Kidney (tissue), 14 donors: ENCODE results near the gene GRK6. TPM values are rescaled to one million over a fixed set of nuclear protein-coding genes. Genes with fewer than 3 reads are reported as not detected.
A peak's percentile ranks its signal among the peaks of the same experiment; 100 is the strongest.

Experiments
- DNase-seq, 5 donors: peaks; one replicate each; pipeline ENCODE4 v3.0.0-alpha.2; 2013 to 2020
- FAIRE-seq: peaks from 2 replicates; lab custom pipeline; 2012; peaks lifted over from hg19 to GRCh38; lab: Jason Lieb, UNC
- H3K27ac ChIP-seq, 2 donors: one replicate each; pipeline ENCODE4 v1.7.0; 2013; ENCODE audit warnings: low read depth in 2 of 2, low read length in 2 of 2, inconsistent platforms in 1 of 2
- H3K27me3 ChIP-seq: one replicate; pipeline ENCODE4 v1.7.1; 2013; ENCODE audit warnings: low read length, inconsistent platforms; ENCODE audit not compliant: control insufficient read depth, insufficient read depth
- H3K36me3 ChIP-seq, 3 donors: one replicate each; pipeline versions ENCODE4 v1.7.0 to v1.7.1; 2013; ENCODE audit warnings: low read length in 3 of 3, control low read depth in 1 of 3, inconsistent platforms in 1 of 3; ENCODE audit not compliant: insufficient read depth in 3 of 3, control insufficient read depth in 2 of 3
- H3K4me1 ChIP-seq, 3 donors: one replicate each; pipeline versions ENCODE4 v1.7.0 to v1.7.1; 2013; ENCODE audit warnings: low read length in 3 of 3, inconsistent platforms in 1 of 3, low read depth in 1 of 3; ENCODE audit not compliant: control insufficient read depth in 2 of 3, insufficient read depth in 2 of 3
- H3K4me3 ChIP-seq, 3 donors: one replicate each; pipeline versions ENCODE4 v1.7.0 to v1.8.1; 2013; ENCODE audit warnings: low read length in 3 of 3, control low read depth in 1 of 3, inconsistent platforms in 1 of 3
- H3K9ac ChIP-seq, 3 donors: one replicate each; pipeline versions ENCODE4 v1.7.0 to v1.7.1; 2013; ENCODE audit warnings: low read length in 3 of 3, control low read depth in 1 of 3, inconsistent platforms in 1 of 3
- H3K9me3 ChIP-seq, 3 donors: one replicate each; pipeline versions ENCODE4 v1.7.0 to v1.7.1; 2013; ENCODE audit warnings: low read length in 3 of 3, control low read depth in 1 of 3, inconsistent platforms in 1 of 3; ENCODE audit not compliant: control insufficient read depth in 2 of 3, insufficient read depth in 1 of 3
- intact Hi-C: fragments of 100-400 bp; cut with DNase I; formaldehyde crosslinking; loops from one replicate; pipeline ENCODE4 v1.11.1; 2022
- polyA plus RNA-seq: library from polyadenylated mRNA; stranded (reverse); fragments of 350-450 nt; fragmentation: Illumina TruSeq; extraction: RNeasy Lipid Tissue Mini Kit (QIAGEN cat#74804); gene quantifications from one replicate; pipeline ENCODE4 v1.2.3, GENCODE V29; 2014; ENCODE audit warnings: low read depth, low replicate concordance; ENCODE audit not compliant: insufficient read depth
- total RNA-seq: library from RNA; stranded (reverse); fragmentation: NEBNext Ultra II Directional; extraction: Animal tissue kit (Norgen Biotek cat#: 25700); gene quantifications from one replicate; pipeline ENCODE4 v1.2.1, GENCODE V29; 2021
- TF ChIP-seq, protein P1 (sequence below): IDR thresholded peaks from 3 replicates; pipeline ENCODE4 v1.5.1; 2012; ENCODE audit warnings: mild to moderate bottlenecking, moderate library complexity, borderline replicate concordance; ENCODE audit not compliant: insufficient read depth; ENCODE audit errors: extremely low read depth
- donor health status: control.
- donor health status: control.
- donor health status: control.
- donor health status: control.
- donor health status: control.
- donor health status: DM: yes; HTN: yes; CAD: no.
- donor health status: Normal renal cell carcinoma (clear cell type).

The GRK6 gene
- total and polyA plus RNA-seq, 2 donors from 2014 or later = 9.6 to 37.8 TPM

DNA sequence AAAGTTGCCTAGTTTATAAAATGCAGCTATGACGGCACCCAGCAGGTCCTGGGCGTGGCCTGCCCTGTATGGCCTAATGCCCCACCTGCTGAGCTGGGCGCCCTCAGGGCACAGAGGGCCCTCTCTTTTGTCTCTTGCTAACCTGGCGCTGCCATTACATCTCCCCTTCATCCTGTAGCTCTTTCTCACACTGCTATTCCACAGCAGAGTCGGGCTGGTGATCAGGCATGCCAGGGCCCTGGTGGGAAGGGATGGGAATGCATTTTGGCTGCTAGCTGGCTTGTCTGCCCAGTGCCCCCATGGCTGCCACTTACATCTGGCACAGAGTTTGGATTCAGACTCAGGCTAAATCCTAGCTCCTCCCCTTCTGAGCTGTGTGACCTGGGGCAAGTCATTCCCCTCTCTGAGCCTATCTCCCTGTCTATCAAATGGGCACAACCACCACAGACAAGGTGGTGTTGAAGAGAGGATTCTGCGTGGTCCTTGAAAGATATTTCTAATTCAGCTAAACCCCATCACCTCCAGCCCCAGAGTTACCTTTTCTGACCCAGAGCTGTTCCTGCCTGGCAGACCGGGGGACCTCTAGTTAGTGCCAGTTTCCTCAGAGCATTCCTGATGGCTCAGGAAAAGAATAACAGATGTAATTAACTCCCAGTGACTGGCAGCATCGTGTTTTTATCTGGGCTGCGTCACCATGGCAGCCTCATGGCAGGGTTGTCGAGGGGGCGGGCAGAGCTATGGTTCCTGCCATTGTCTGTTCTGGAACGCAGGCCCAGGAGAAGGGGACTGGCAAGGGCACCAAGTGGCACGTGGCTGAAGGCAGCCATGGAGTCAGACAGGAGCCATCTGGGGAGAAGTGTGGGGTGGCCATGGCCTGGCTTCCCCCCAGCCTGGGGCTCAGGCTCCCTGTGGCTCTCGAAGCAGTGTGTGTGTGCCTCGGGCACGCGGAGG lies 26.5 kb downstream of the GRK6 start:
- H3K36me3 ChIP-seq = no peaks in the 10 kb centered on the region
- intact Hi-C loops = loop anchor here (5.0 kb wide), 1 partner anchor 46 kb away; the partner anchor contains the start of gene F12
- TF ChIP-seq, protein P1, sequence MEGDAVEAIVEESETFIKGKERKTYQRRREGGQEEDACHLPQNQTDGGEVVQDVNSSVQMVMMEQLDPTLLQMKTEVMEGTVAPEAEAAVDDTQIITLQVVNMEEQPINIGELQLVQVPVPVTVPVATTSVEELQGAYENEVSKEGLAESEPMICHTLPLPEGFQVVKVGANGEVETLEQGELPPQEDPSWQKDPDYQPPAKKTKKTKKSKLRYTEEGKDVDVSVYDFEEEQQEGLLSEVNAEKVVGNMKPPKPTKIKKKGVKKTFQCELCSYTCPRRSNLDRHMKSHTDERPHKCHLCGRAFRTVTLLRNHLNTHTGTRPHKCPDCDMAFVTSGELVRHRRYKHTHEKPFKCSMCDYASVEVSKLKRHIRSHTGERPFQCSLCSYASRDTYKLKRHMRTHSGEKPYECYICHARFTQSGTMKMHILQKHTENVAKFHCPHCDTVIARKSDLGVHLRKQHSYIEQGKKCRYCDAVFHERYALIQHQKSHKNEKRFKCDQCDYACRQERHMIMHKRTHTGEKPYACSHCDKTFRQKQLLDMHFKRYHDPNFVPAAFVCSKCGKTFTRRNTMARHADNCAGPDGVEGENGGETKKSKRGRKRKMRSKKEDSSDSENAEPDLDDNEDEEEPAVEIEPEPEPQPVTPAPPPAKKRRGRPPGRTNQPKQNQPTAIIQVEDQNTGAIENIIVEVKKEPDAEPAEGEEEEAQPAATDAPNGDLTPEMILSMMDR = no peak
- FAIRE-seq (no peak), DNase-seq (no peak)
- H3K4me1 ChIP-seq = peaks cover 0 to 14% (median 0%) of the 10 kb centered on the region in 3 donors
- no peak overlapping the region for H3K9ac ChIP-seq
- H3K4me3 ChIP-seq = no peak overlapping the region
- H3K27me3 ChIP-seq = no peaks in the 10 kb centered on the region
- H3K9me3 ChIP-seq = no peaks in the 10 kb centered on the region
- H3K27ac ChIP-seq = no peak overlapping the region

DNA sequence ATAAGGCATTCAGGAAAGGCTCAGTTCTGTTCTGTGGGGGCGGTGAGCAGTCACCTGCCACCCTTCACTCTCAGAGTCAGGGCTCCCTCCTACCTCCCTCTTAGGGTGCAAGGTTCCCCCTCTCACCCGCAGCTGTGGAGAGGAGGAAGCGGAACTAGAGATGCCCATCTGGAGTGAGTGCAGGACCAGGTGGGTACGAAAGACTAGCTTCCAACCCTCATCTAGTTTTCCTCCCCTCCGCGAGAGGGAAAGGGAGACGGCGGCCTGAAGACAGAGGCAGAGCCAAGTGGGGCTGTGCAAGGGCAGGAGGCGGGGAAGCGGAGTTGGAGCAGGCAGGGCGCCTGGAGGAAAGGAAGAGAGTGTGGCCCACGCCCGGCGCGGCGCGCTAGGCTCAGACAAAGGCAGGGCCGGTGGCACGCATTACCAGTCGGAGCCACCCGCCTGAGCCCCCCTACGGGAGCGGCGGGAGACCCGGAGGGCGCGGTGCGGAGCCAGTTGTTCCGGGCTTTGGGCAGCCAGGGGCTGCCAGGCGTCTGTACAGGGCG lies 27.4 kb downstream of the GRK6 start:
- Histone ChIP-seq H3K4me3 (peak overlapping the region in 2 of 3 donors; percentile 11 to 46), H3K27me3 (no peaks in the 10 kb centered on the region), H3K4me1 (peaks cover 0 to 13% (median 0%) of the 10 kb centered on the region in 3 donors), H3K36me3 (no peaks in the 10 kb centered on the region), H3K9me3 (no peaks in the 10 kb centered on the region), H3K9ac (peak overlapping the region in 1 of 3 donors; percentile 25), H3K27ac (peak overlapping the region in 1 of 2 donors; percentile 11)
- TF ChIP-seq, protein P1 = no peak
- intact Hi-C loops = loop anchor here (5.0 kb wide), 1 partner anchor 47 kb away; the partner anchor contains the start of gene F12
- DNase-seq (peak in 2 of 5 donors; percentile 71 to 87), FAIRE-seq (no peak)

- intact Hi-C loops = loop anchor here (5.0 kb wide), 1 partner anchor 47 kb away; the partner anchor contains the start of gene F12
- H3K27me3 ChIP-seq = no peaks in the 10 kb centered on the region
- no peaks in the 10 kb centered on the region for H3K36me3 ChIP-seq
- H3K9ac ChIP-seq = peak overlapping the region in 2 of 3 donors; percentile 25 to 26
- DNase-seq (peak; percentile 94 to 97 (median 95)), FAIRE-seq (no peak)
- peaks cover 0 to 13% (median 0%) of the 10 kb centered on the region in 3 donors for H3K4me1 ChIP-seq
- peak overlapping the region in 2 of 3 donors; percentile 46 to 59 for H3K4me3 ChIP-seq
- H3K27ac ChIP-seq = peak overlapping the region in 1 of 2 donors; percentile 11
- TF ChIP-seq, protein P1 = peak; percentile 97
- H3K9me3 ChIP-seq = no peaks in the 10 kb centered on the region
Measured at GRCh38 chr5:177454397-177455035, 28.0 kb downstream of the GRK6 start.
